Neural progenitor cell (in vitro differentiated cells): ENCODE results near the gene CX3CL1.

Experiments
- CTCF ChIP-seq: fragments of 200-600 bp; sonication (generic); IDR thresholded peaks from 2 replicates; pipeline ENCODE4 v1.5.1; 2017; ENCODE audit warnings: antibody characterized with exemption, mild to moderate bottlenecking
- EZH2 ChIP-seq: fragments of 200-600 bp; sonication (generic); IDR thresholded peaks from 2 replicates; pipeline ENCODE4 v1.6.1; 2017; ENCODE audit warnings: antibody characterized with exemption, mild to moderate bottlenecking, moderate library complexity

DNA sequence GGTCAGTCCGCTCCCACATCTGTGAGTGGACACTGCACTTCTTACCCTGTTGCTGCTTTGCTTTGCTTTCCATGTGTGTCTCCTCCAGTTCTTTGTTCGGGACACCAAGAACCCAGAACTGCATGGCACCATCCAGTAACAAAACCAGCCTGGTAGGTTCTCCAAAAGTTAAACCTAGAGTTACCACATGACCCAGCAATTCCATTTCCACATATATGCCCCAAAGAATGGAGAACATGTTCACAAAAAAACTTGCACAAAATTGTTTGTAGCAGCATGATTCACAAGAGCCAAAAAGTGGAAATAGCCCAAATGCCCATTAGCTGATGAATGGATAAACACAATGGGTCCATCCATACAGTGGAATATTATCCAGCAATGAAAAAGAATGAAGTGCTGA is 24.0 kb upstream of the CX3CL1 start:
- TF ChIP-seq CTCF, result no peak
- TF ChIP-seq EZH2, result no peak
